K562 (cell line): Measurements from ENCODE around the gene VDAC2. TPM values are rescaled to one million over a fixed set of nuclear protein-coding genes. Genes with fewer than 3 reads are reported as not detected.
A peak's percentile ranks its signal among the peaks of the same experiment; 100 is the strongest.

Source experiments
- BRD4 ChIP-seq: fragments of 200-600 bp; sonication (generic); IDR thresholded peaks from 2 replicates; pipeline ENCODE4 v1.6.1; 2017; ENCODE audit warnings: inconsistent platforms
- CEBPG ChIP-seq, 3 experiments: fragments of 200-800 bp in 1 of 3; sonication (Bioruptor generic) in 1 of 3; sonication (generic) in 1 of 3; formaldehyde crosslinking in 1 of 3; IDR thresholded peaks in 2 of 3; conservative IDR thresholded peaks in 1 of 3; 2 replicates each; pipeline versions ENCODE4 v1.6.1 to v1.8.0; 2016 to 2022; ENCODE audit warnings: missing compliant biosample characterization in 2 of 3, missing genetic modification characterization in 2 of 3, mild to moderate bottlenecking in 1 of 3, missing genetic modification reagents in 1 of 3
- ETS2 ChIP-seq: IDR thresholded peaks from 2 replicates; pipeline ENCODE4 v1.6.1; 2016; ENCODE audit warnings: borderline replicate concordance, missing genetic modification characterization, mild to moderate bottlenecking, moderate library complexity, missing compliant biosample characterization; ENCODE audit not compliant: poor library complexity, severe bottlenecking
- ETV1 ChIP-seq: fragments of 450-650 bp; conservative IDR thresholded peaks from 2 replicates; pipeline ENCODE4 v1.6.1; 2016; ENCODE audit warnings: missing genetic modification characterization, control low read depth, low read depth, missing compliant biosample characterization
- FOXP1 ChIP-seq: sonication (generic); formaldehyde crosslinking; IDR thresholded peaks from 2 replicates; pipeline ENCODE4 v1.8.0; 2022; ENCODE audit warnings: mild to moderate bottlenecking, missing genetic modification reagents
- GMEB1 ChIP-seq: fragments of 250-450 bp; sonication (Bioruptor Pico); IDR thresholded peaks from 2 replicates; pipeline ENCODE4 v1.4.0; 2020; ENCODE audit warnings: mild to moderate bottlenecking
- HDAC3 ChIP-seq: fragments of 450-650 bp; IDR thresholded peaks from 2 replicates; pipeline ENCODE4 v1.6.1; 2018; ENCODE audit warnings: borderline replicate concordance, mild to moderate bottlenecking, moderate library complexity; ENCODE audit not compliant: partially characterized antibody
- HLTF ChIP-seq: fragments of 450-650 bp; IDR thresholded peaks from 2 replicates; pipeline ENCODE4 v1.6.1; 2016
- HMGN3 ChIP-seq: IDR thresholded peaks from 2 replicates; pipeline ENCODE4 v1.6.1; 2011; ENCODE audit warnings: borderline replicate concordance, low read depth, mild to moderate bottlenecking, mixed read lengths, low read length; ENCODE audit not compliant: insufficient read length; ENCODE audit errors: extremely low read depth
- LCOR ChIP-seq: sonication (generic); formaldehyde crosslinking; IDR thresholded peaks from 2 replicates; pipeline ENCODE4 v1.8.0; 2022; ENCODE audit warnings: mild to moderate bottlenecking, missing genetic modification reagents
- NFE2 ChIP-seq: IDR thresholded peaks from 2 replicates; pipeline ENCODE4 v1.6.1; 2014; ENCODE audit warnings: antibody characterized with exemption, low read depth
- POLR2A ChIP-seq: fragments of 450-650 bp; conservative IDR thresholded peaks from 2 replicates; pipeline ENCODE4 v1.6.1; 2016
- RBFOX2 ChIP-seq: fragments of 200-400 bp; formaldehyde crosslinking; IDR thresholded peaks from 2 replicates; pipeline ENCODE4 v1.6.1; 2017; ENCODE audit warnings: low read depth, mild to moderate bottlenecking, low read length, moderate library complexity
- RBM14 ChIP-seq: fragments of 200-400 bp; formaldehyde crosslinking; IDR thresholded peaks from 2 replicates; pipeline ENCODE4 v1.6.1; 2018; ENCODE audit warnings: low read depth, mild to moderate bottlenecking, low read length, moderate library complexity, borderline replicate concordance; ENCODE audit not compliant: insufficient read depth
- RCOR1 ChIP-seq, 2 experiments: IDR thresholded peaks; 2 replicates each; pipeline ENCODE4 v1.6.1; 2012; ENCODE audit warnings: low read depth in 2 of 2, low read length in 2 of 2, borderline replicate concordance in 1 of 2, improper control_type of control experiment in 1 of 2
- SIN3A ChIP-seq, 2 experiments: fragments of 150-350 bp in 1 of 2; IDR thresholded peaks; 2 replicates each; pipeline ENCODE4 v1.6.1; 2011 to 2016; ENCODE audit warnings: borderline replicate concordance in 2 of 2, low read depth in 2 of 2, low read length in 2 of 2, mild to moderate bottlenecking in 2 of 2, moderate library complexity in 2 of 2; ENCODE audit not compliant: control insufficient read depth in 1 of 2
- SMARCA4 ChIP-seq: fragments of 450-650 bp; IDR thresholded peaks from 2 replicates; pipeline ENCODE4 v1.6.1; 2016
- TRIM25 ChIP-seq: fragments of 450-650 bp; IDR thresholded peaks from 2 replicates; pipeline ENCODE4 v1.7.0; 2016; ENCODE audit warnings: borderline replicate concordance
- ZNF445 ChIP-seq: fragments of 250-450 bp; sonication (Bioruptor Pico); IDR thresholded peaks from 2 replicates; pipeline ENCODE4 v1.4.0; 2020; ENCODE audit warnings: low read depth, mild to moderate bottlenecking, moderate library complexity
- ZNF764 ChIP-seq: fragments of 250-450 bp; sonication (Bioruptor Pico); IDR thresholded peaks from 2 replicates; pipeline ENCODE4 v1.4.0; 2020; ENCODE audit warnings: low read depth, mild to moderate bottlenecking, moderate library complexity
- polyA plus RNA-seq, 8 experiments: library from polyadenylated mRNA; depleted of rRNA in 4 of 8; stranded (reverse) in 5 of 8; unstranded in 3 of 8; fragments of >200 nt; fragmentation: Nextera tagmentation in 2 of 8; fragmentation: Illumina TruSeq in 1 of 8; extraction: Ambion mirVana in 2 of 8; extraction: Trizol in 1 of 8; gene quantifications; 2 replicates each; pipeline versions ENCODE4 v1.2.1 to v1.2.3, GENCODE V29; 2011 to 2014; ENCODE audit warnings: inconsistent platforms in 1 of 8, missing spikeins in 1 of 8
- total RNA-seq, 7 experiments: library from RNA; depleted of rRNA in 6 of 7; stranded (reverse); fragments of >200 nt in 6 of 7; fragmentation: Illumina TruSeq in 2 of 7; extraction: Trizol in 2 of 7; gene quantifications; 2 replicates each; pipeline versions ENCODE4 v1.2.1 to v1.2.3, GENCODE V29; 2011 to 2021; ENCODE audit warnings: low replicate concordance in 1 of 7
- TF ChIP-seq, protein P1 (sequence below): fragments of 250-450 bp; sonication (Bioruptor Pico); IDR thresholded peaks from 2 replicates; pipeline ENCODE4 v1.5.0; 2022; ENCODE audit warnings: mild to moderate bottlenecking

The VDAC2 gene
- total and polyA plus RNA-seq, 9 of the 15 experiments (the other 6 are each of a cell fraction or from before 2014, with no cell fraction given), result 139 to 450 (median 250) TPM

- TF ChIP-seq RBFOX2, result peak; percentile 96
- TF ChIP-seq GMEB1 (CRISPR knock-in tag), result peak; percentile 85
- TF ChIP-seq HLTF, result no peak
- TF ChIP-seq ZNF764, result no peak
- TF ChIP-seq ETV1 (tag), result peak; percentile 47; the same call in 1 of the 2 replicates
- TF ChIP-seq TRIM25, result no peak
- TF ChIP-seq RCOR1 (IDR thresholded peaks at IDR 0.05; ENCODE audit: borderline replicate concordance in 1 of 2, low read depth in 2 of 2, low read length in 2 of 2), result no peak; a peak in 3 of 4 replicates
- TF ChIP-seq ZNF445, result 0 out of 2 replicates have a peak, but pooled peaks have one; percentile 52
- TF ChIP-seq ETS2 (tag), result no peak
- TF ChIP-seq SIN3A (IDR thresholded peaks at IDR 0.05; ENCODE audit: borderline replicate concordance in 2 of 2, control insufficient read depth in 1 of 2, low read depth in 2 of 2, low read length in 2 of 2), result peak; percentile 76 to 92; a peak in 2 of 4 replicates
- TF ChIP-seq NFE2, result peak; percentile 100
- no peak for TF ChIP-seq RBM14
- TF ChIP-seq SMARCA4, result no peak
- TF ChIP-seq, protein P1, sequence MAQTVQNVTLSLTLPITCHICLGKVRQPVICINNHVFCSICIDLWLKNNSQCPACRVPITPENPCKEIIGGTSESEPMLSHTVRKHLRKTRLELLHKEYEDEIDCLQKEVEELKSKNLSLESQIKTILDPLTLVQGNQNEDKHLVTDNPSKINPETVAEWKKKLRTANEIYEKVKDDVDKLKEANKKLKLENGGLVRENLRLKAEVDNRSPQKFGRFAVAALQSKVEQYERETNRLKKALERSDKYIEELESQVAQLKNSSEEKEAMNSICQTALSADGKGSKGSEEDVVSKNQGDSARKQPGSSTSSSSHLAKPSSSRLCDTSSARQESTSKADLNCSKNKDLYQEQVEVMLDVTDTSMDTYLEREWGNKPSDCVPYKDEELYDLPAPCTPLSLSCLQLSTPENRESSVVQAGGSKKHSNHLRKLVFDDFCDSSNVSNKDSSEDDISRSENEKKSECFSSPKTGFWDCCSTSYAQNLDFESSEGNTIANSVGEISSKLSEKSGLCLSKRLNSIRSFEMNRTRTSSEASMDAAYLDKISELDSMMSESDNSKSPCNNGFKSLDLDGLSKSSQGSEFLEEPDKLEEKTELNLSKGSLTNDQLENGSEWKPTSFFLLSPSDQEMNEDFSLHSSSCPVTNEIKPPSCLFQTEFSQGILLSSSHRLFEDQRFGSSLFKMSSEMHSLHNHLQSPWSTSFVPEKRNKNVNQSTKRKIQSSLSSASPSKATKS (CRISPR knock-in tag), result no peak
- no peak for TF ChIP-seq BRD4
- no peak for TF ChIP-seq HDAC3
- TF ChIP-seq HMGN3, result peak; percentile 40
- TF ChIP-seq POLR2A, result peak; percentile 90
- TF ChIP-seq LCOR (CRISPR knock-in tag), result no peak; the same call in 1 of the 2 replicates
- TF ChIP-seq FOXP1 (CRISPR knock-in tag), result peak; percentile 92
- no peak; the same call in 1 of the 2 replicates for TF ChIP-seq CEBPG (CRISPR knock-in tag; IDR thresholded peaks at IDR 0.05)
- no peak for TF ChIP-seq CEBPG (tag; conservative IDR thresholded peaks at IDR 0.05 in 1 of 2, IDR thresholded peaks at IDR 0.05 in 1 of 2)
These were observed at the start of gene VDAC2 (continued) for GRCh38 chr10:75210282-75211006.
